GM23338 (cell line): ENCODE data around the gene DXO. TPM values are rescaled to one million over a fixed set of nuclear protein-coding genes. Genes with fewer than 3 reads are reported as not detected.

Source experiments
- ATAC-seq: fragments of 200-7000 bp; cut with Tn5 transposase; 3 replicates; pipeline ENCODE4 v1.9.1; 2020
- DNase-seq: peaks from one replicate; pipeline ENCODE4 v3.0.0-alpha.2; 2015; ENCODE audit warnings: low spot score
- H2AFZ ChIP-seq: fragments of 200-600 bp; sonication (generic); 2 replicates; pipeline ENCODE4 v1.8.0; 2016; ENCODE audit warnings: antibody characterized with exemption, mild to moderate bottlenecking, moderate library complexity
- H3F3A ChIP-seq: fragments of 200-600 bp; sonication (generic); replicated peaks from 2 replicates; pipeline ENCODE4 v1.8.0; 2017; ENCODE audit warnings: antibody characterized with exemption, mixed run types, low read depth
- H3K27ac ChIP-seq: fragments of 200-600 bp; sonication (generic); 2 replicates; pipeline ENCODE4 v1.6.1; 2016; ENCODE audit warnings: low read depth
- H3K27me3 ChIP-seq: fragments of 200-600 bp; sonication (generic); 2 replicates; pipeline ENCODE4 v1.8.0; 2016; ENCODE audit warnings: mild to moderate bottlenecking, mixed run types, moderate library complexity; ENCODE audit not compliant: insufficient read depth
- H3K36me3 ChIP-seq: fragments of 200-600 bp; sonication (generic); 2 replicates; pipeline ENCODE4 v1.8.0; 2016; ENCODE audit warnings: mild to moderate bottlenecking; ENCODE audit not compliant: insufficient read depth
- H3K4me1 ChIP-seq: fragments of 200-600 bp; sonication (generic); 2 replicates; pipeline ENCODE4 v1.8.0; 2016; ENCODE audit warnings: mild to moderate bottlenecking, moderate library complexity; ENCODE audit not compliant: insufficient read depth
- H3K4me2 ChIP-seq: fragments of 200-600 bp; sonication (generic); 2 replicates; pipeline ENCODE4 v1.7.1; 2017; ENCODE audit warnings: mixed run types
- H3K4me3 ChIP-seq: fragments of 200-600 bp; sonication (generic); 2 replicates; pipeline ENCODE4 v1.6.1; 2016; ENCODE audit warnings: mixed run types
- H3K79me2 ChIP-seq: fragments of 200-600 bp; sonication (generic); replicated peaks from 2 replicates; pipeline ENCODE4 v1.8.0; 2017; ENCODE audit warnings: mild to moderate bottlenecking; ENCODE audit not compliant: insufficient read depth
- H3K9me2 ChIP-seq: fragments of 200-600 bp; sonication (generic); 2 replicates; pipeline ENCODE4 v1.8.0; 2017; ENCODE audit not compliant: insufficient read depth
- H4K20me1 ChIP-seq: fragments of 200-600 bp; sonication (generic); replicated peaks from 2 replicates; pipeline ENCODE4 v1.8.0; 2017; ENCODE audit warnings: mild to moderate bottlenecking; ENCODE audit not compliant: insufficient read depth
- H3K27ac Mint-ChIP-seq: 2 replicates; pipeline ENCODE4 v1.8.0; 2020; ENCODE audit warnings: inconsistent platforms, mild to moderate bottlenecking, moderate library complexity, mixed read lengths
- H3K27me3 Mint-ChIP-seq: 3 replicates; pipeline ENCODE4 v1.8.0; 2022; ENCODE audit warnings: low read depth, mild to moderate bottlenecking, moderate library complexity, mixed read lengths, inconsistent platforms; ENCODE audit not compliant: insufficient read depth, poor library complexity
- H3K36me3 Mint-ChIP-seq: 3 replicates; pipeline ENCODE4 v1.8.0; 2021; ENCODE audit warnings: low read depth, mild to moderate bottlenecking, inconsistent platforms, moderate library complexity, mixed read lengths
- H3K4me1 Mint-ChIP-seq: 3 replicates; pipeline ENCODE4 v1.8.0; 2020; ENCODE audit warnings: mild to moderate bottlenecking, inconsistent platforms, mixed read lengths
- H3K4me3 Mint-ChIP-seq: 3 replicates; pipeline ENCODE4 v1.8.0; 2021; ENCODE audit warnings: moderate library complexity, mild to moderate bottlenecking, inconsistent platforms, mixed read lengths
- H3K9me3 Mint-ChIP-seq: 3 replicates; pipeline ENCODE4 v1.8.0; 2020; ENCODE audit warnings: moderate library complexity, mild to moderate bottlenecking, inconsistent platforms, mixed read lengths
- CREB1 ChIP-seq: fragments of 250-450 bp; sonication (Bioruptor Pico); IDR thresholded peaks from 2 replicates; pipeline ENCODE4 v1.5.0; 2020; ENCODE audit warnings: low read depth, mild to moderate bottlenecking, moderate library complexity
- EZH2 ChIP-seq: fragments of 200-600 bp; sonication (generic); IDR thresholded peaks from one replicate; pipeline ENCODE4 v1.8.0; 2017; ENCODE audit warnings: antibody characterized with exemption, mild to moderate bottlenecking, low read depth; ENCODE audit not compliant: unreplicated experiment
- EZH2phosphoT487 ChIP-seq: fragments of 200-600 bp; sonication (generic); IDR thresholded peaks from one replicate; pipeline ENCODE4 v1.8.1; 2018; ENCODE audit warnings: antibody characterized with exemption; ENCODE audit not compliant: unreplicated experiment
- JUNB ChIP-seq: IDR thresholded peaks from one replicate; pipeline ENCODE4 v1.6.1; 2016; ENCODE audit warnings: antibody characterized with exemption; ENCODE audit not compliant: unreplicated experiment
- NANOG ChIP-seq: IDR thresholded peaks from 2 replicates; pipeline ENCODE4 v1.6.1; 2016; ENCODE audit warnings: antibody characterized with exemption, borderline replicate concordance
- POLR2AphosphoS5 ChIP-seq: IDR thresholded peaks from 2 replicates; pipeline ENCODE4 v1.6.1; 2016; ENCODE audit warnings: antibody characterized with exemption, low read depth
- STAT1 ChIP-seq: IDR thresholded peaks from one replicate; pipeline ENCODE4 v1.6.1; 2016; ENCODE audit warnings: antibody characterized with exemption; ENCODE audit not compliant: unreplicated experiment
- ZNF114 ChIP-seq: fragments of 250-450 bp; sonication (Bioruptor Pico); IDR thresholded peaks from 2 replicates; pipeline ENCODE4 v1.5.0; 2020; ENCODE audit warnings: mild to moderate bottlenecking, moderate library complexity
- ZNF331 ChIP-seq: fragments of 250-450 bp; sonication (Bioruptor Pico); IDR thresholded peaks from 2 replicates; pipeline ENCODE4 v1.5.0; 2020; ENCODE audit warnings: low read depth, mild to moderate bottlenecking, moderate library complexity
- polyA plus RNA-seq: library from polyadenylated mRNA; unstranded; fragments of >200 nt; fragmentation: Nextera tagmentation; extraction: Ambion mirVana; gene quantifications from 2 replicates; pipeline ENCODE4 v1.2.1, GENCODE V29; 2016
- total RNA-seq: library from RNA; depleted of rRNA; stranded (reverse); fragments of >200 nt; shearing (Covaris generic); gene quantifications from 2 replicates; pipeline ENCODE4 v1.2.3, GENCODE V29; 2014
- TF ChIP-seq, protein P1 (sequence below): IDR thresholded peaks from 2 replicates; pipeline ENCODE4 v1.6.1; 2016; ENCODE audit warnings: antibody characterized with exemption
- TF ChIP-seq, protein P2 (sequence below): IDR thresholded peaks from one replicate; pipeline ENCODE4 v1.6.1; 2018; ENCODE audit warnings: antibody characterized with exemption; ENCODE audit not compliant: unreplicated experiment
- TF ChIP-seq, protein P3 (sequence below): fragments of 250-450 bp; sonication (Bioruptor Pico); IDR thresholded peaks from 2 replicates; pipeline ENCODE4 v1.5.0; 2020; ENCODE audit warnings: mild to moderate bottlenecking, moderate library complexity
- TF ChIP-seq, protein P4 (sequence below), 2 experiments: fragments of 200-600 bp in 1 of 2; sonication (generic) in 1 of 2; conservative IDR thresholded peaks; 2 replicates each; pipeline versions ENCODE4 v1.5.1 to v1.6.1; 2016 to 2017; ENCODE audit warnings: antibody characterized with exemption in 2 of 2, low read depth in 2 of 2, mild to moderate bottlenecking in 2 of 2, moderate library complexity in 1 of 2

The DXO gene
- total and polyA plus RNA-seq, 2 experiments from 2014 or later: 15.6 to 19.7 TPM

DNA sequence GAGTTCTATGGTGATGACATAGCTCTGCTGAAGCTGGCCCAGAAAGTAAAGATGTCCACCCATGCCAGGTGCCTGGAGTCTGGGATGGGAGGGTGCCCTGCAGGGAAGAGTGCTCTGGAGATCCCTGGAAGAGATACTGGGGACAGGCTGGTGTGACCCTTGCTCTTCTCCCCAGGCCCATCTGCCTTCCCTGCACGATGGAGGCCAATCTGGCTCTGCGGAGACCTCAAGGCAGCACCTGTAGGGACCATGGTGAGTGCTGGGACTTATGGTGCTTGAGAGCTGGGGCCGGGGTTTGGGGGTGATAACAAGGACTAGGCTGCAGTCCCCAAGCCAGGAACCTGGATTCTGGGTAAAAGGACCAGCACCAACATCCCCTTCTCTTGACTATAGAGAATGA lies 28.2 kb downstream of the DXO start:
- no peaks in the 10 kb centered on the region; the same call in 2 of the 3 replicates for H3K36me3 Mint-ChIP-seq
- Histone ChIP-seq H3F3A (no peaks in the 10 kb centered on the region), H2AFZ (no peak overlapping the region), H3K4me1 (no peaks in the 10 kb centered on the region), H3K79me2 (no peaks in the 10 kb centered on the region), H4K20me1 (no peaks in the 10 kb centered on the region), H3K36me3 (no peaks in the 10 kb centered on the region), H3K4me2 (no peak overlapping the region), H3K27ac (no peak overlapping the region), H3K27me3 (no peaks in the 10 kb centered on the region), H3K4me3 (no peak overlapping the region), H3K9me2 (no peaks in the 10 kb centered on the region)
- TF ChIP-seq, protein P1, sequence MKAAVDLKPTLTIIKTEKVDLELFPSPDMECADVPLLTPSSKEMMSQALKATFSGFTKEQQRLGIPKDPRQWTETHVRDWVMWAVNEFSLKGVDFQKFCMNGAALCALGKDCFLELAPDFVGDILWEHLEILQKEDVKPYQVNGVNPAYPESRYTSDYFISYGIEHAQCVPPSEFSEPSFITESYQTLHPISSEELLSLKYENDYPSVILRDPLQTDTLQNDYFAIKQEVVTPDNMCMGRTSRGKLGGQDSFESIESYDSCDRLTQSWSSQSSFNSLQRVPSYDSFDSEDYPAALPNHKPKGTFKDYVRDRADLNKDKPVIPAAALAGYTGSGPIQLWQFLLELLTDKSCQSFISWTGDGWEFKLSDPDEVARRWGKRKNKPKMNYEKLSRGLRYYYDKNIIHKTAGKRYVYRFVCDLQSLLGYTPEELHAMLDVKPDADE: no peak
- TF ChIP-seq ZNF114 (no peak), POLR2AphosphoS5 (no peak), EZH2 (no peak), NANOG (no peak), EZH2phosphoT487 (no peak), CREB1 (CRISPR knock-in tag) (no peak), ZNF331 (no peak), JUNB (no peak), STAT1 (no peak)
- TF ChIP-seq, protein P2, sequence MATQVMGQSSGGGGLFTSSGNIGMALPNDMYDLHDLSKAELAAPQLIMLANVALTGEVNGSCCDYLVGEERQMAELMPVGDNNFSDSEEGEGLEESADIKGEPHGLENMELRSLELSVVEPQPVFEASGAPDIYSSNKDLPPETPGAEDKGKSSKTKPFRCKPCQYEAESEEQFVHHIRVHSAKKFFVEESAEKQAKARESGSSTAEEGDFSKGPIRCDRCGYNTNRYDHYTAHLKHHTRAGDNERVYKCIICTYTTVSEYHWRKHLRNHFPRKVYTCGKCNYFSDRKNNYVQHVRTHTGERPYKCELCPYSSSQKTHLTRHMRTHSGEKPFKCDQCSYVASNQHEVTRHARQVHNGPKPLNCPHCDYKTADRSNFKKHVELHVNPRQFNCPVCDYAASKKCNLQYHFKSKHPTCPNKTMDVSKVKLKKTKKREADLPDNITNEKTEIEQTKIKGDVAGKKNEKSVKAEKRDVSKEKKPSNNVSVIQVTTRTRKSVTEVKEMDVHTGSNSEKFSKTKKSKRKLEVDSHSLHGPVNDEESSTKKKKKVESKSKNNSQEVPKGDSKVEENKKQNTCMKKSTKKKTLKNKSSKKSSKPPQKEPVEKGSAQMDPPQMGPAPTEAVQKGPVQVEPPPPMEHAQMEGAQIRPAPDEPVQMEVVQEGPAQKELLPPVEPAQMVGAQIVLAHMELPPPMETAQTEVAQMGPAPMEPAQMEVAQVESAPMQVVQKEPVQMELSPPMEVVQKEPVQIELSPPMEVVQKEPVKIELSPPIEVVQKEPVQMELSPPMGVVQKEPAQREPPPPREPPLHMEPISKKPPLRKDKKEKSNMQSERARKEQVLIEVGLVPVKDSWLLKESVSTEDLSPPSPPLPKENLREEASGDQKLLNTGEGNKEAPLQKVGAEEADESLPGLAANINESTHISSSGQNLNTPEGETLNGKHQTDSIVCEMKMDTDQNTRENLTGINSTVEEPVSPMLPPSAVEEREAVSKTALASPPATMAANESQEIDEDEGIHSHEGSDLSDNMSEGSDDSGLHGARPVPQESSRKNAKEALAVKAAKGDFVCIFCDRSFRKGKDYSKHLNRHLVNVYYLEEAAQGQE: no peak
- TF ChIP-seq, protein P3, sequence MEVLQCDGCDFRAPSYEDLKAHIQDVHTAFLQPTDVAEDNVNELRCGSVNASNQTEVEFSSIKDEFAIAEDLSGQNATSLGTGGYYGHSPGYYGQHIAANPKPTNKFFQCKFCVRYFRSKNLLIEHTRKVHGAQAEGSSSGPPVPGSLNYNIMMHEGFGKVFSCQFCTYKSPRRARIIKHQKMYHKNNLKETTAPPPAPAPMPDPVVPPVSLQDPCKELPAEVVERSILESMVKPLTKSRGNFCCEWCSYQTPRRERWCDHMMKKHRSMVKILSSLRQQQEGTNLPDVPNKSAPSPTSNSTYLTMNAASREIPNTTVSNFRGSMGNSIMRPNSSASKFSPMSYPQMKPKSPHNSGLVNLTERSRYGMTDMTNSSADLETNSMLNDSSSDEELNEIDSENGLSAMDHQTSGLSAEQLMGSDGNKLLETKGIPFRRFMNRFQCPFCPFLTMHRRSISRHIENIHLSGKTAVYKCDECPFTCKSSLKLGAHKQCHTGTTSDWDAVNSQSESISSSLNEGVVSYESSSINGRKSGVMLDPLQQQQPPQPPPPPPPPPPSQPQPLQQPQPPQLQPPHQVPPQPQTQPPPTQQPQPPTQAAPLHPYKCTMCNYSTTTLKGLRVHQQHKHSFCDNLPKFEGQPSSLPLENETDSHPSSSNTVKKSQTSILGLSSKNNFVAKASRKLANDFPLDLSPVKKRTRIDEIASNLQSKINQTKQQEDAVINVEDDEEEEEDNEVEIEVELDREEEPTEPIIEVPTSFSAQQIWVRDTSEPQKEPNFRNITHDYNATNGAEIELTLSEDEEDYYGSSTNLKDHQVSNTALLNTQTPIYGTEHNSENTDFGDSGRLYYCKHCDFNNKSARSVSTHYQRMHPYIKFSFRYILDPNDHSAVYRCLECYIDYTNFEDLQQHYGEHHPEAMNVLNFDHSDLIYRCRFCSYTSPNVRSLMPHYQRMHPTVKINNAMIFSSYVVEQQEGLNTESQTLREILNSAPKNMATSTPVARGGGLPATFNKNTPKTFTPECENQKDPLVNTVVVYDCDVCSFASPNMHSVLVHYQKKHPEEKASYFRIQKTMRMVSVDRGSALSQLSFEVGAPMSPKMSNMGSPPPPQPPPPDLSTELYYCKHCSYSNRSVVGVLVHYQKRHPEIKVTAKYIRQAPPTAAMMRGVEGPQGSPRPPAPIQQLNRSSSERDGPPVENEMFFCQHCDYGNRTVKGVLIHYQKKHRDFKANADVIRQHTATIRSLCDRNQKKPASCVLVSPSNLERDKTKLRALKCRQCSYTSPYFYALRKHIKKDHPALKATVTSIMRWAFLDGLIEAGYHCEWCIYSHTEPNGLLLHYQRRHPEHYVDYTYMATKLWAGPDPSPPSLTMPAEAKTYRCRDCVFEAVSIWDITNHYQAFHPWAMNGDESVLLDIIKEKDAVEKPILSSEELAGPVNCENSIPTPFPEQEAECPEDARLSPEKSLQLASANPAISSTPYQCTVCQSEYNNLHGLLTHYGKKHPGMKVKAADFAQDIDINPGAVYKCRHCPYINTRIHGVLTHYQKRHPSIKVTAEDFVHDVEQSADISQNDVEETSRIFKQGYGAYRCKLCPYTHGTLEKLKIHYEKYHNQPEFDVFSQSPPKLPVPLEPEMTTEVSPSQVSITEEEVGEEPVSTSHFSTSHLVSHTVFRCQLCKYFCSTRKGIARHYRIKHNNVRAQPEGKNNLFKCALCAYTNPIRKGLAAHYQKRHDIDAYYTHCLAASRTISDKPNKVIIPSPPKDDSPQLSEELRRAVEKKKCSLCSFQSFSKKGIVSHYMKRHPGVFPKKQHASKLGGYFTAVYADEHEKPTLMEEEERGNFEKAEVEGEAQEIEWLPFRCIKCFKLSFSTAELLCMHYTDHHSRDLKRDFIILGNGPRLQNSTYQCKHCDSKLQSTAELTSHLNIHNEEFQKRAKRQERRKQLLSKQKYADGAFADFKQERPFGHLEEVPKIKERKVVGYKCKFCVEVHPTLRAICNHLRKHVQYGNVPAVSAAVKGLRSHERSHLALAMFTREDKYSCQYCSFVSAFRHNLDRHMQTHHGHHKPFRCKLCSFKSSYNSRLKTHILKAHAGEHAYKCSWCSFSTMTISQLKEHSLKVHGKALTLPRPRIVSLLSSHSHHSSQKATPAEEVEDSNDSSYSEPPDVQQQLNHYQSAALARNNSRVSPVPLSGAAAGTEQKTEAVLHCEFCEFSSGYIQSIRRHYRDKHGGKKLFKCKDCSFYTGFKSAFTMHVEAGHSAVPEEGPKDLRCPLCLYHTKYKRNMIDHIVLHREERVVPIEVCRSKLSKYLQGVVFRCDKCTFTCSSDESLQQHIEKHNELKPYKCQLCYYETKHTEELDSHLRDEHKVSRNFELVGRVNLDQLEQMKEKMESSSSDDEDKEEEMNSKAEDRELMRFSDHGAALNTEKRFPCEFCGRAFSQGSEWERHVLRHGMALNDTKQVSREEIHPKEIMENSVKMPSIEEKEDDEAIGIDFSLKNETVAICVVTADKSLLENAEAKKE (CRISPR knock-in tag): no peak
- TF ChIP-seq, protein P4, sequence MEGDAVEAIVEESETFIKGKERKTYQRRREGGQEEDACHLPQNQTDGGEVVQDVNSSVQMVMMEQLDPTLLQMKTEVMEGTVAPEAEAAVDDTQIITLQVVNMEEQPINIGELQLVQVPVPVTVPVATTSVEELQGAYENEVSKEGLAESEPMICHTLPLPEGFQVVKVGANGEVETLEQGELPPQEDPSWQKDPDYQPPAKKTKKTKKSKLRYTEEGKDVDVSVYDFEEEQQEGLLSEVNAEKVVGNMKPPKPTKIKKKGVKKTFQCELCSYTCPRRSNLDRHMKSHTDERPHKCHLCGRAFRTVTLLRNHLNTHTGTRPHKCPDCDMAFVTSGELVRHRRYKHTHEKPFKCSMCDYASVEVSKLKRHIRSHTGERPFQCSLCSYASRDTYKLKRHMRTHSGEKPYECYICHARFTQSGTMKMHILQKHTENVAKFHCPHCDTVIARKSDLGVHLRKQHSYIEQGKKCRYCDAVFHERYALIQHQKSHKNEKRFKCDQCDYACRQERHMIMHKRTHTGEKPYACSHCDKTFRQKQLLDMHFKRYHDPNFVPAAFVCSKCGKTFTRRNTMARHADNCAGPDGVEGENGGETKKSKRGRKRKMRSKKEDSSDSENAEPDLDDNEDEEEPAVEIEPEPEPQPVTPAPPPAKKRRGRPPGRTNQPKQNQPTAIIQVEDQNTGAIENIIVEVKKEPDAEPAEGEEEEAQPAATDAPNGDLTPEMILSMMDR (conservative IDR thresholded peaks at IDR 0.05; ENCODE audit: low read depth in 2 of 2): no peak
- ATAC-seq (no peak), DNase-seq (no peak)
- H3K9me3 Mint-ChIP-seq: peaks cover 3% of the 10 kb centered on the region; the same call in 1 of the 3 replicates
- peaks cover 9% of the 10 kb centered on the region for H3K4me1 Mint-ChIP-seq
- H3K27me3 Mint-ChIP-seq: peaks cover 26% of the 10 kb centered on the region
- H3K27ac Mint-ChIP-seq: no peak overlapping the region
- no peak overlapping the region for H3K4me3 Mint-ChIP-seq
